Cardiac septum (tissue), 1 donor: ENCODE measurements around the gene CCM2. TPM values are rescaled to one million over a fixed set of nuclear protein-coding genes. Genes with fewer than 3 reads are reported as not detected.
"Not testable (repeated sequence)": the region's sequence is repeated elsewhere in the genome, so short reads cannot be mapped to it uniquely, and the experiment has no call there.

Source experiments
- DNase-seq: peaks from one replicate; pipeline ENCODE4 v3.0.0-alpha.2; 2020; ENCODE audit warnings: low spot score
- intact Hi-C: fragments of 100-400 bp; cut with DNase I; formaldehyde crosslinking; loops from one replicate; pipeline ENCODE4 v1.14.0; 2022
- total RNA-seq: library from RNA; stranded (reverse); fragmentation: NEBNext Ultra II Directional; extraction: Animal tissue kit (Norgen Biotek cat#: 25700); gene quantifications from one replicate; pipeline ENCODE4 v1.2.1, GENCODE V29; 2021
- donor health status: DM: no; HTN: no; CAD: no.

The CCM2 gene
- total RNA-seq, 1 donor from 2014 or later: 35.3 TPM

GRCh38 chr7:45026984-45027773 is 27.2 kb downstream of the CCM2 start:
- intact Hi-C loops: no loop called here
- DNase-seq: peak; percentile 59

- intact Hi-C loops: no loop called here
- peak; percentile 70 for DNase-seq
Measured at GRCh38 chr7:45027774-45028114, 27.7 kb downstream of the CCM2 start.

- peak; percentile 67 for DNase-seq
- intact Hi-C loops: no loop called here
Measured at GRCh38 chr7:45028138-45028919, 28.3 kb downstream of the CCM2 start.

GRCh38 chr7:45028920-45029344 is 28.9 kb downstream of the CCM2 start:
- peak; percentile 22 for DNase-seq
- intact Hi-C loops: no loop called here

- intact Hi-C loops: no loop called here
- DNase-seq: no peak
Measured at GRCh38 chr7:45031829-45032228, 31.8 kb downstream of the CCM2 start.

- intact Hi-C loops: no loop called here
- DNase-seq: no peak
Measured at GRCh38 chr7:45032421-45032820, 32.4 kb downstream of the CCM2 start.

GRCh38 chr7:45033261-45033930 is 33.4 kb downstream of the CCM2 start:
- intact Hi-C loops: no loop called here

GRCh38 chr7:45033931-45034290 is 33.9 kb downstream of the CCM2 start:
- intact Hi-C loops: no loop called here
- DNase-seq: no peak

More at GRCh38 chr7:45033261-45033930, 33.4 kb downstream of the CCM2 start:
- DNase-seq: no peak

GRCh38 chr7:45034710-45035109 is 34.7 kb downstream of the CCM2 start:
- intact Hi-C loops, DNase-seq: not testable (repeated sequence)

GRCh38 chr7:45035371-45035770 is 35.4 kb downstream of the CCM2 start:
- intact Hi-C loops: no loop called here
- DNase-seq: no peak

GRCh38 chr7:45035893-45036292 is 35.9 kb downstream of the CCM2 start:
- DNase-seq: no peak

GRCh38 chr7:45036317-45036716 is 36.3 kb downstream of the CCM2 start:
- intact Hi-C loops: no loop called here
- DNase-seq: no peak

More at GRCh38 chr7:45035893-45036292, 35.9 kb downstream of the CCM2 start:
- intact Hi-C loops: no loop called here

- DNase-seq: no peak
- intact Hi-C loops: no loop called here
Measured at GRCh38 chr7:45036796-45037195, 36.8 kb downstream of the CCM2 start.

- DNase-seq: no peak
- intact Hi-C loops: no loop called here
Measured at GRCh38 chr7:45037876-45038275, 37.9 kb downstream of the CCM2 start.

GRCh38 chr7:45039106-45039505 is 39.1 kb downstream of the CCM2 start:
- intact Hi-C loops: no loop called here
- no peak for DNase-seq

- intact Hi-C loops: no loop called here
- no peak for DNase-seq
Measured at GRCh38 chr7:45044338-45044737, 44.3 kb downstream of the CCM2 start.

- DNase-seq: no peak
- intact Hi-C loops: no loop called here
Measured at GRCh38 chr7:45048748-45049147, 48.7 kb downstream of the CCM2 start.

GRCh38 chr7:45050198-45050597 is 50.2 kb downstream of the CCM2 start:
- intact Hi-C loops: no loop called here

GRCh38 chr7:45052011-45052410 is 52.0 kb downstream of the CCM2 start:
- DNase-seq: no peak
- intact Hi-C loops: no loop called here

More at GRCh38 chr7:45050198-45050597, 50.2 kb downstream of the CCM2 start:
- no peak for DNase-seq

GRCh38 chr7:45053401-45053800 is 53.4 kb downstream of the CCM2 start:
- intact Hi-C loops: no loop called here
- DNase-seq: no peak
